ENCODE results near the gene SAP25. TPM values are rescaled to one million over a fixed set of nuclear protein-coding genes. Genes with fewer than 3 reads are reported as not detected.

SAP25 gene
- 10 to 100 TPM in 1 of 2 experiments, 1 to 10 TPM in 1; 9.9 to 11.4 TPM for total RNA-seq

GRCh38 chr7:100573691-100574361, at the start of gene SAP25:
Gene SAP25, minus strand, starts transcription at chr7:100573900. Its CDS starts 158 bp downstream, at chr7:100573742.
- no peak for DNase-seq
- intact Hi-C loops (cut with micrococcal nuclease), result no loop called here
- Mint-ChIP-seq H3K36me3 (peaks cover 18% of the 10 kb centered on the region), H3K4me1 (ENCODE audit: low read depth) (peaks cover 20% of the 10 kb centered on the region), H3K27me3 (no peaks in the 10 kb centered on the region), H3K9me3 (no peaks in the 10 kb centered on the region), H3K27ac (no peak within 1 kb of the TSS), H3K4me3 (no peak within 1 kb of the TSS)
- ChIA-PET POLR2A (no interaction called here), CTCF (interaction anchor here (1.0 kb wide), 1 partner anchor 14 kb away, joined by 3 read pairs; no protein-coding TSS in a partner anchor)

GRCh38 chr7:100621554-100621953, 47.9 kb upstream of the SAP25 start:
- CTCF ChIA-PET, result interaction anchor here (1.6 kb wide), 1 partner anchor 9 kb away, joined by 4 read pairs; no protein-coding TSS in a partner anchor

GRCh38 chr7:100620804-100621203, 47.1 kb upstream of the SAP25 start:
- Mint-ChIP-seq H3K4me3 (no peak overlapping the region), H3K9me3 (no peaks in the 10 kb centered on the region), H3K36me3 (no peaks in the 10 kb centered on the region), H3K4me1 (ENCODE audit: low read depth) (peaks cover 2% of the 10 kb centered on the region), H3K27me3 (no peaks in the 10 kb centered on the region), H3K27ac (no peak overlapping the region)
- ChIA-PET POLR2A (interaction anchor here (1.2 kb wide), 1 partner anchor 12 kb away, joined by 3 read pairs; no protein-coding TSS in a partner anchor), CTCF (interaction anchor here (1.0 to 1.6 kb wide), 4 partner anchors 9 to 138 kb away, joined by 3 to 4 read pairs (median 4); no protein-coding TSS in a partner anchor)
- intact Hi-C loops (cut with micrococcal nuclease), result loop anchor here (10.0 kb wide), 1 partner anchor 234 kb away; the partner anchor contains the start of gene SLC12A9
- DNase-seq, result no peak

More at GRCh38 chr7:100621554-100621953, 47.9 kb upstream of the SAP25 start:
- H3K27ac Mint-ChIP-seq, result no peak overlapping the region
- no peaks in the 10 kb centered on the region for H3K36me3 Mint-ChIP-seq
- no peak for DNase-seq
- POLR2A ChIA-PET, result no interaction called here
- H3K9me3 Mint-ChIP-seq, result no peaks in the 10 kb centered on the region
- no peaks in the 10 kb centered on the region for H3K27me3 Mint-ChIP-seq
- peaks cover 9% of the 10 kb centered on the region for H3K4me1 Mint-ChIP-seq (ENCODE audit: low read depth)
- intact Hi-C loops (cut with micrococcal nuclease), result loop anchor here (10.0 kb wide), 1 partner anchor 233 kb away; the partner anchor contains the start of gene SLC12A9
- no peak overlapping the region for H3K4me3 Mint-ChIP-seq

- Mint-ChIP-seq H3K9me3 (no peaks in the 10 kb centered on the region), H3K27ac (no peak overlapping the region), H3K4me3 (no peak overlapping the region), H3K36me3 (no peaks in the 10 kb centered on the region), H3K27me3 (no peaks in the 10 kb centered on the region), H3K4me1 (ENCODE audit: low read depth) (no peaks in the 10 kb centered on the region)
- ChIA-PET POLR2A (interaction anchor here (1.2 kb wide), 1 partner anchor 13 kb away, joined by 3 read pairs; no protein-coding TSS in a partner anchor), CTCF (interaction anchor here (1.0 to 1.6 kb wide), 5 partner anchors 10 to 138 kb away, joined by 3 to 4 read pairs (median 3); no protein-coding TSS in a partner anchor)
- intact Hi-C loops (cut with micrococcal nuclease), result loop anchor here (10.0 kb wide), 1 partner anchor 235 kb away; the partner anchor contains the start of gene SLC12A9
- DNase-seq, result no peak
Observed at GRCh38 chr7:100620239-100620638, 46.5 kb upstream of the SAP25 start.

- CTCF ChIA-PET, result interaction anchor here (0.6 to 3.1 kb wide), 5 partner anchors 15 to 462 kb away, joined by 3 to 33 read pairs (median 3); no protein-coding TSS in a partner anchor
- no peaks in the 10 kb centered on the region for H3K9me3 Mint-ChIP-seq
- no peak overlapping the region for H3K27ac Mint-ChIP-seq
- no peak overlapping the region for H3K4me3 Mint-ChIP-seq
- no peaks in the 10 kb centered on the region for H3K27me3 Mint-ChIP-seq
- POLR2A ChIA-PET, result interaction anchor here (0.7 kb wide), 2 partner anchors 15 to 606 kb away, joined by 3 to 4 read pairs; no protein-coding TSS in a partner anchor
- H3K36me3 Mint-ChIP-seq, result no peaks in the 10 kb centered on the region
- intact Hi-C loops (cut with micrococcal nuclease), result no loop called here
- DNase-seq, result no peak
- H3K4me1 Mint-ChIP-seq (ENCODE audit: low read depth), result peaks cover 14% of the 10 kb centered on the region
Observed at GRCh38 chr7:100614308-100614861, 40.7 kb upstream of the SAP25 start.

- no peak for DNase-seq
- H3K27ac Mint-ChIP-seq, result no peak overlapping the region
- H3K27me3 Mint-ChIP-seq, result no peaks in the 10 kb centered on the region
- ChIA-PET POLR2A (interaction anchor here (0.7 to 2.1 kb wide), 3 partner anchors 16 to 59 kb away, joined by 4 to 31 read pairs (median 7); partner anchors contain the start of genes FBXO24, GNB2 and LRCH4), CTCF (interaction anchor here (0.6 to 3.1 kb wide), 12 partner anchors 10 to 461 kb away, joined by 3 to 33 read pairs (median 6); partner anchors contain the start of genes FBXO24, LRCH4 and POP7)
- peaks cover 14% of the 10 kb centered on the region for H3K4me1 Mint-ChIP-seq (ENCODE audit: low read depth)
- peak overlapping the region; percentile 78 for H3K4me3 Mint-ChIP-seq
- no peaks in the 10 kb centered on the region for H3K9me3 Mint-ChIP-seq
- H3K36me3 Mint-ChIP-seq, result no peaks in the 10 kb centered on the region
- intact Hi-C loops (cut with micrococcal nuclease), result loop anchor here (2.0 kb wide), 1 partner anchor 75 kb away; the partner anchor contains the start of gene AGFG2
Observed at GRCh38 chr7:100613412-100614175, 39.9 kb upstream of the SAP25 start.

- ChIA-PET POLR2A (interaction anchor here (1.0 to 2.1 kb wide), 9 partner anchors 9 to 262 kb away, joined by 3 to 31 read pairs (median 4); partner anchors contain the start of genes FBXO24, GNB2, LRCH4 and SRRT), CTCF (interaction anchor here (1.0 to 3.1 kb wide), 14 partner anchors 9 to 240 kb away, joined by 3 to 33 read pairs (median 6); partner anchors contain the start of genes FBXO24, LRCH4, POP7 and SLC12A9)
- Mint-ChIP-seq H3K27ac (peak overlapping the region; percentile 23), H3K27me3 (no peaks in the 10 kb centered on the region), H3K9me3 (no peaks in the 10 kb centered on the region), H3K36me3 (no peaks in the 10 kb centered on the region), H3K4me3 (peak overlapping the region; percentile 90), H3K4me1 (ENCODE audit: low read depth) (peaks cover 14% of the 10 kb centered on the region)
- DNase-seq, result peak; percentile 33
- intact Hi-C loops (cut with micrococcal nuclease), result loop anchor here (1.0 to 2.0 kb wide), 6 partner anchors 9 to 184 kb away; partner anchors contain the start of genes AGFG2, FBXO24, GNB2 and LRCH4
Observed at GRCh38 chr7:100612730-100613390, 39.2 kb upstream of the SAP25 start.

GRCh38 chr7:100611983-100612729, 38.5 kb upstream of the SAP25 start, which contains the start of gene MOSPD3:
Gene MOSPD3, plus strand, starts transcription at chr7:100612540. Its CDS starts 252 bp downstream, at chr7:100612792.
- Mint-ChIP-seq H3K9me3 (no peaks in the 10 kb centered on the region), H3K27ac (peak within 1 kb of the TSS; percentile 98), H3K4me1 (ENCODE audit: low read depth) (peaks cover 14% of the 10 kb centered on the region), H3K4me3 (peak within 1 kb of the TSS; percentile 90), H3K27me3 (no peaks in the 10 kb centered on the region), H3K36me3 (no peaks in the 10 kb centered on the region)
- DNase-seq, result peak; percentile 98
- intact Hi-C loops (cut with micrococcal nuclease), result loop anchor here (1.0 to 2.0 kb wide), 6 partner anchors 8 to 183 kb away; partner anchors contain the start of genes AGFG2, FBXO24, GNB2 and LRCH4
- ChIA-PET POLR2A (interaction anchor here (0.6 to 2.1 kb wide), 11 partner anchors 8 to 263 kb away, joined by 3 to 31 read pairs (median 3); partner anchors contain the start of genes FBXO24, GNB2, LRCH4 and POP7), CTCF (interaction anchor here (1.0 to 3.1 kb wide), 13 partner anchors 9 to 240 kb away, joined by 3 to 33 read pairs (median 6); partner anchors contain the start of genes FBXO24, LRCH4, POP7 and SLC12A9)

- Mint-ChIP-seq H3K27me3 (no peaks in the 10 kb centered on the region), H3K27ac (no peak overlapping the region), H3K4me3 (no peak overlapping the region), H3K9me3 (no peaks in the 10 kb centered on the region), H3K36me3 (no peaks in the 10 kb centered on the region), H3K4me1 (ENCODE audit: low read depth) (peaks cover 22% of the 10 kb centered on the region)
- DNase-seq, result no peak
- ChIA-PET CTCF (interaction anchor here (1.8 kb wide), 1 partner anchor 83 kb away, joined by 4 read pairs; no protein-coding TSS in a partner anchor), POLR2A (interaction anchor here (0.6 kb wide), 1 partner anchor 147 kb away, joined by 4 read pairs; no protein-coding TSS in a partner anchor)
- intact Hi-C loops (cut with micrococcal nuclease), result no loop called here
Observed at GRCh38 chr7:100609958-100610357, 36.3 kb upstream of the SAP25 start.

GRCh38 chr7:100607111-100607510, 33.4 kb upstream of the SAP25 start:
- intact Hi-C loops (cut with micrococcal nuclease), result no loop called here
- CTCF ChIA-PET, result interaction anchor here (0.8 kb wide), 1 partner anchor 21 kb away, joined by 3 read pairs; the partner anchor contains the start of genes FBXO24 and LRCH4
- no peak for DNase-seq
- Mint-ChIP-seq H3K9me3 (no peaks in the 10 kb centered on the region), H3K4me1 (ENCODE audit: low read depth) (peaks cover 21% of the 10 kb centered on the region), H3K36me3 (no peaks in the 10 kb centered on the region), H3K27ac (peak overlapping the region; percentile 13), H3K27me3 (no peaks in the 10 kb centered on the region), H3K4me3 (no peak overlapping the region)
- POLR2A ChIA-PET, result no interaction called here
